ENCODE data around the gene MRPL28. TPM values are rescaled to one million over a fixed set of nuclear protein-coding genes. Genes with fewer than 3 reads are reported as not detected.

The MRPL28 gene
- total RNA-seq, 1 experiment from 2014 or later = 61.4 TPM

DNA sequence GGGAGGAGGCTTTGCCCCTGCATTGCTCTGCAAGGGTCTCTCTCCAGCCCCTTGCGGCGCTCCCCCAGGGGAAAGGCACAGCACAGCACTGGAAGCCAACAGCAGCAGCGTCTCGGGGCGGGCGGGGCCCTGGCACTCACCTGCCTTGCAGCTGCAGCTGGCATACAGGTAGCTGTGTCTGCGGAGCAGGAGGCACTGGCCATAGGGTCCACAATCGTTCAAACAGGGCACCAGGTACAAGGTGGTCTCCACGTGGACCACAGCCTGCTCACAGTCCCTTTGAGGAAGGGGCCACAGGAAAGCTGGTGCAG is 4.2 kb upstream of the MRPL28 start:
- no TSS peak for BruUV-seq (replicated peaks)
- Histone ChIP-seq H4K20me1 (ENCODE audit: insufficient read depth) (no peaks in the 10 kb centered on the region), H3K4me1 (ENCODE audit: control insufficient read depth in 1 of 2, insufficient read depth in 2 of 2, low read length in 2 of 2) (peaks cover 3 to 11% of the 10 kb centered on the region in 2 experiments; a peak in 3 of 4 replicates), H3K9me2 (ENCODE audit: insufficient read depth) (no peaks in the 10 kb centered on the region), H3K79me2 (ENCODE audit: insufficient read depth, low read length) (0 out of 2 replicates have a peak, but pooled peaks cover under 1% of the 10 kb centered on the region), H3K4me2 (ENCODE audit: low read length) (no peak overlapping the region), H3K9me3 (ENCODE audit: control insufficient read depth in 1 of 2, insufficient read depth in 1 of 2, low read depth in 1 of 2, low read length in 2 of 2) (no peaks in the 10 kb centered on the region), H3K27me3 (ENCODE audit: insufficient read depth, low read length) (no peaks in the 10 kb centered on the region), H3K36me3 (ENCODE audit: control insufficient read depth in 1 of 2, insufficient read depth in 2 of 2, low read length in 2 of 2) (no peaks in the 10 kb centered on the region), H2AFZ (ENCODE audit: low read depth, low read length, poor library complexity, severe bottlenecking) (no peak overlapping the region), H3K4me3 (replicated peaks in 1 of 2; ENCODE audit: low read depth in 1 of 2, low read length in 2 of 2) (no peak overlapping the region), H3K9ac (ENCODE audit: low read length) (no peak overlapping the region), H3K27ac (ENCODE audit: low read depth, low read length) (no peak overlapping the region)
- POLR2A ChIA-PET = no interaction called here
- intact Hi-C loops (cut with micrococcal nuclease) = no loop called here
- TF ChIP-seq TCF7L2 (IDR thresholded peaks at IDR 0.05; ENCODE audit: borderline replicate concordance, extremely low read depth, insufficient read depth, insufficient read length) (no peak), SRF (IDR thresholded peaks at IDR 0.05; ENCODE audit: low read depth) (no peak), ZBTB33 (IDR thresholded peaks at IDR 0.05; ENCODE audit: extremely low read depth, insufficient replicate concordance, low read length) (no peak), ZNF274 (IDR thresholded peaks at IDR 0.05; ENCODE audit: low read depth, low read length) (no peak), YY1 (IDR thresholded peaks at IDR 0.05; ENCODE audit: extremely low read depth, insufficient replicate concordance, low read depth, low read length) (no peak), RAD21 (IDR thresholded peaks at IDR 0.05; ENCODE audit: low read depth) (no peak), EGR1 (IDR thresholded peaks at IDR 0.05; ENCODE audit: low read depth) (no peak), SIN3A (IDR thresholded peaks at IDR 0.05; ENCODE audit: low read depth) (no peak), CBX3 (IDR thresholded peaks at IDR 0.05; ENCODE audit: low read depth) (no peak), JUND (IDR thresholded peaks at IDR 0.05) (no peak), CEBPB (IDR thresholded peaks at IDR 0.05; ENCODE audit: low read depth) (no peak), ELF1 (IDR thresholded peaks at IDR 0.05; ENCODE audit: borderline replicate concordance, low read depth) (no peak), EZH2 (IDR thresholded peaks at IDR 0.05) (no peak)
- TF ChIP-seq, protein P1, sequence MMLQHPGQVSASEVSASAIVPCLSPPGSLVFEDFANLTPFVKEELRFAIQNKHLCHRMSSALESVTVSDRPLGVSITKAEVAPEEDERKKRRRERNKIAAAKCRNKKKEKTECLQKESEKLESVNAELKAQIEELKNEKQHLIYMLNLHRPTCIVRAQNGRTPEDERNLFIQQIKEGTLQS (IDR thresholded peaks at IDR 0.05) = no peak
- TF ChIP-seq, protein P2, sequence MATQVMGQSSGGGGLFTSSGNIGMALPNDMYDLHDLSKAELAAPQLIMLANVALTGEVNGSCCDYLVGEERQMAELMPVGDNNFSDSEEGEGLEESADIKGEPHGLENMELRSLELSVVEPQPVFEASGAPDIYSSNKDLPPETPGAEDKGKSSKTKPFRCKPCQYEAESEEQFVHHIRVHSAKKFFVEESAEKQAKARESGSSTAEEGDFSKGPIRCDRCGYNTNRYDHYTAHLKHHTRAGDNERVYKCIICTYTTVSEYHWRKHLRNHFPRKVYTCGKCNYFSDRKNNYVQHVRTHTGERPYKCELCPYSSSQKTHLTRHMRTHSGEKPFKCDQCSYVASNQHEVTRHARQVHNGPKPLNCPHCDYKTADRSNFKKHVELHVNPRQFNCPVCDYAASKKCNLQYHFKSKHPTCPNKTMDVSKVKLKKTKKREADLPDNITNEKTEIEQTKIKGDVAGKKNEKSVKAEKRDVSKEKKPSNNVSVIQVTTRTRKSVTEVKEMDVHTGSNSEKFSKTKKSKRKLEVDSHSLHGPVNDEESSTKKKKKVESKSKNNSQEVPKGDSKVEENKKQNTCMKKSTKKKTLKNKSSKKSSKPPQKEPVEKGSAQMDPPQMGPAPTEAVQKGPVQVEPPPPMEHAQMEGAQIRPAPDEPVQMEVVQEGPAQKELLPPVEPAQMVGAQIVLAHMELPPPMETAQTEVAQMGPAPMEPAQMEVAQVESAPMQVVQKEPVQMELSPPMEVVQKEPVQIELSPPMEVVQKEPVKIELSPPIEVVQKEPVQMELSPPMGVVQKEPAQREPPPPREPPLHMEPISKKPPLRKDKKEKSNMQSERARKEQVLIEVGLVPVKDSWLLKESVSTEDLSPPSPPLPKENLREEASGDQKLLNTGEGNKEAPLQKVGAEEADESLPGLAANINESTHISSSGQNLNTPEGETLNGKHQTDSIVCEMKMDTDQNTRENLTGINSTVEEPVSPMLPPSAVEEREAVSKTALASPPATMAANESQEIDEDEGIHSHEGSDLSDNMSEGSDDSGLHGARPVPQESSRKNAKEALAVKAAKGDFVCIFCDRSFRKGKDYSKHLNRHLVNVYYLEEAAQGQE (IDR thresholded peaks at IDR 0.05; ENCODE audit: low read depth) = no peak
- CTCF ChIA-PET = no interaction called here
- RAD21 ChIA-PET (ENCODE audit: low non-redundant PET in 1 of 2, low total read pairs in 2 of 2, uncharacterized antibody in 2 of 2, unreplicated experiment in 2 of 2) = no interaction called here
- ATAC-seq (no peak), DNase-seq (ENCODE audit: low read depth, low spot score) (no peak)

Data from HCT116 (cell line).